GM23338 (cell line): Measurements from ENCODE around the gene NPLOC4. TPM values are rescaled to one million over a fixed set of nuclear protein-coding genes. Genes with fewer than 3 reads are reported as not detected.

Source experiments
- ATAC-seq: fragments of 200-7000 bp; cut with Tn5 transposase; 3 replicates; pipeline ENCODE4 v1.9.1; 2020
- DNase-seq: peaks from one replicate; pipeline ENCODE4 v3.0.0-alpha.2; 2015; ENCODE audit warnings: low spot score
- H2AFZ ChIP-seq: fragments of 200-600 bp; sonication (generic); 2 replicates; pipeline ENCODE4 v1.8.0; 2016; ENCODE audit warnings: antibody characterized with exemption, mild to moderate bottlenecking, moderate library complexity
- H3F3A ChIP-seq: fragments of 200-600 bp; sonication (generic); replicated peaks from 2 replicates; pipeline ENCODE4 v1.8.0; 2017; ENCODE audit warnings: antibody characterized with exemption, mixed run types, low read depth
- H3K27ac ChIP-seq: fragments of 200-600 bp; sonication (generic); 2 replicates; pipeline ENCODE4 v1.6.1; 2016; ENCODE audit warnings: low read depth
- H3K27me3 ChIP-seq: fragments of 200-600 bp; sonication (generic); 2 replicates; pipeline ENCODE4 v1.8.0; 2016; ENCODE audit warnings: mild to moderate bottlenecking, mixed run types, moderate library complexity; ENCODE audit not compliant: insufficient read depth
- H3K36me3 ChIP-seq: fragments of 200-600 bp; sonication (generic); 2 replicates; pipeline ENCODE4 v1.8.0; 2016; ENCODE audit warnings: mild to moderate bottlenecking; ENCODE audit not compliant: insufficient read depth
- H3K4me1 ChIP-seq: fragments of 200-600 bp; sonication (generic); 2 replicates; pipeline ENCODE4 v1.8.0; 2016; ENCODE audit warnings: mild to moderate bottlenecking, moderate library complexity; ENCODE audit not compliant: insufficient read depth
- H3K4me2 ChIP-seq: fragments of 200-600 bp; sonication (generic); 2 replicates; pipeline ENCODE4 v1.7.1; 2017; ENCODE audit warnings: mixed run types
- H3K4me3 ChIP-seq: fragments of 200-600 bp; sonication (generic); 2 replicates; pipeline ENCODE4 v1.6.1; 2016; ENCODE audit warnings: mixed run types
- H3K79me2 ChIP-seq: fragments of 200-600 bp; sonication (generic); replicated peaks from 2 replicates; pipeline ENCODE4 v1.8.0; 2017; ENCODE audit warnings: mild to moderate bottlenecking; ENCODE audit not compliant: insufficient read depth
- H3K9me2 ChIP-seq: fragments of 200-600 bp; sonication (generic); 2 replicates; pipeline ENCODE4 v1.8.0; 2017; ENCODE audit not compliant: insufficient read depth
- H4K20me1 ChIP-seq: fragments of 200-600 bp; sonication (generic); replicated peaks from 2 replicates; pipeline ENCODE4 v1.8.0; 2017; ENCODE audit warnings: mild to moderate bottlenecking; ENCODE audit not compliant: insufficient read depth
- H3K27ac Mint-ChIP-seq: 2 replicates; pipeline ENCODE4 v1.8.0; 2020; ENCODE audit warnings: inconsistent platforms, mild to moderate bottlenecking, moderate library complexity, mixed read lengths
- H3K27me3 Mint-ChIP-seq: 3 replicates; pipeline ENCODE4 v1.8.0; 2022; ENCODE audit warnings: low read depth, mild to moderate bottlenecking, moderate library complexity, mixed read lengths, inconsistent platforms; ENCODE audit not compliant: insufficient read depth, poor library complexity
- H3K36me3 Mint-ChIP-seq: 3 replicates; pipeline ENCODE4 v1.8.0; 2021; ENCODE audit warnings: low read depth, mild to moderate bottlenecking, inconsistent platforms, moderate library complexity, mixed read lengths
- H3K4me1 Mint-ChIP-seq: 3 replicates; pipeline ENCODE4 v1.8.0; 2020; ENCODE audit warnings: mild to moderate bottlenecking, inconsistent platforms, mixed read lengths
- H3K4me3 Mint-ChIP-seq: 3 replicates; pipeline ENCODE4 v1.8.0; 2021; ENCODE audit warnings: moderate library complexity, mild to moderate bottlenecking, inconsistent platforms, mixed read lengths
- H3K9me3 Mint-ChIP-seq: 3 replicates; pipeline ENCODE4 v1.8.0; 2020; ENCODE audit warnings: moderate library complexity, mild to moderate bottlenecking, inconsistent platforms, mixed read lengths
- CREB1 ChIP-seq: fragments of 250-450 bp; sonication (Bioruptor Pico); IDR thresholded peaks from 2 replicates; pipeline ENCODE4 v1.5.0; 2020; ENCODE audit warnings: low read depth, mild to moderate bottlenecking, moderate library complexity
- CTCF ChIP-seq, 2 experiments: fragments of 200-600 bp in 1 of 2; sonication (generic) in 1 of 2; conservative IDR thresholded peaks; 2 replicates each; pipeline versions ENCODE4 v1.5.1 to v1.6.1; 2016 to 2017; ENCODE audit warnings: antibody characterized with exemption in 2 of 2, low read depth in 2 of 2, mild to moderate bottlenecking in 2 of 2, moderate library complexity in 1 of 2
- ETS1 ChIP-seq: IDR thresholded peaks from 2 replicates; pipeline ENCODE4 v1.6.1; 2016; ENCODE audit warnings: antibody characterized with exemption
- EZH2 ChIP-seq: fragments of 200-600 bp; sonication (generic); IDR thresholded peaks from one replicate; pipeline ENCODE4 v1.8.0; 2017; ENCODE audit warnings: antibody characterized with exemption, mild to moderate bottlenecking, low read depth; ENCODE audit not compliant: unreplicated experiment
- EZH2phosphoT487 ChIP-seq: fragments of 200-600 bp; sonication (generic); IDR thresholded peaks from one replicate; pipeline ENCODE4 v1.8.1; 2018; ENCODE audit warnings: antibody characterized with exemption; ENCODE audit not compliant: unreplicated experiment
- JUNB ChIP-seq: IDR thresholded peaks from one replicate; pipeline ENCODE4 v1.6.1; 2016; ENCODE audit warnings: antibody characterized with exemption; ENCODE audit not compliant: unreplicated experiment
- NANOG ChIP-seq: IDR thresholded peaks from 2 replicates; pipeline ENCODE4 v1.6.1; 2016; ENCODE audit warnings: antibody characterized with exemption, borderline replicate concordance
- POLR2AphosphoS5 ChIP-seq: IDR thresholded peaks from 2 replicates; pipeline ENCODE4 v1.6.1; 2016; ENCODE audit warnings: antibody characterized with exemption, low read depth
- REST ChIP-seq: IDR thresholded peaks from one replicate; pipeline ENCODE4 v1.6.1; 2018; ENCODE audit warnings: antibody characterized with exemption; ENCODE audit not compliant: unreplicated experiment
- STAT1 ChIP-seq: IDR thresholded peaks from one replicate; pipeline ENCODE4 v1.6.1; 2016; ENCODE audit warnings: antibody characterized with exemption; ENCODE audit not compliant: unreplicated experiment
- ZNF114 ChIP-seq: fragments of 250-450 bp; sonication (Bioruptor Pico); IDR thresholded peaks from 2 replicates; pipeline ENCODE4 v1.5.0; 2020; ENCODE audit warnings: mild to moderate bottlenecking, moderate library complexity
- ZNF331 ChIP-seq: fragments of 250-450 bp; sonication (Bioruptor Pico); IDR thresholded peaks from 2 replicates; pipeline ENCODE4 v1.5.0; 2020; ENCODE audit warnings: low read depth, mild to moderate bottlenecking, moderate library complexity
- ZNF462 ChIP-seq: fragments of 250-450 bp; sonication (Bioruptor Pico); IDR thresholded peaks from 2 replicates; pipeline ENCODE4 v1.5.0; 2020; ENCODE audit warnings: mild to moderate bottlenecking, moderate library complexity
- polyA plus RNA-seq: library from polyadenylated mRNA; unstranded; fragments of >200 nt; fragmentation: Nextera tagmentation; extraction: Ambion mirVana; gene quantifications from 2 replicates; pipeline ENCODE4 v1.2.1, GENCODE V29; 2016
- total RNA-seq: library from RNA; depleted of rRNA; stranded (reverse); fragments of >200 nt; shearing (Covaris generic); gene quantifications from 2 replicates; pipeline ENCODE4 v1.2.3, GENCODE V29; 2014

Gene NPLOC4
- total and polyA plus RNA-seq, 2 experiments from 2014 or later = 24.1 to 79.1 TPM

- Mint-ChIP-seq H3K4me3 (no peak overlapping the region), H3K9me3 (no peaks in the 10 kb centered on the region), H3K4me1 (no peaks in the 10 kb centered on the region), H3K27ac (no peak overlapping the region), H3K36me3 (peaks cover 81% of the 10 kb centered on the region), H3K27me3 (peaks cover 3% of the 10 kb centered on the region)
- Histone ChIP-seq H3K27me3 (no peaks in the 10 kb centered on the region), H3K79me2 (no peaks in the 10 kb centered on the region; the same call in 1 of the 2 replicates), H3K36me3 (peaks cover 9% of the 10 kb centered on the region; the same call in 1 of the 2 replicates), H3K9me2 (no peaks in the 10 kb centered on the region), H3K4me2 (no peak overlapping the region), H4K20me1 (peaks cover 11% of the 10 kb centered on the region; the same call in 1 of the 2 replicates), H3K4me1 (no peaks in the 10 kb centered on the region), H3K4me3 (no peak overlapping the region), H3F3A (0 out of 2 replicates have a peak, but pooled peaks cover 2% of the 10 kb centered on the region), H3K27ac (no peak overlapping the region), H2AFZ (no peak overlapping the region)
- ATAC-seq (no peak), DNase-seq (no peak)
- TF ChIP-seq EZH2 (no peak), CTCF (conservative IDR thresholded peaks at IDR 0.05; ENCODE audit: low read depth in 2 of 2) (no peak), ZNF114 (CRISPR knock-in tag) (no peak), ZNF462 (CRISPR knock-in tag) (no peak), EZH2phosphoT487 (no peak), POLR2AphosphoS5 (no peak), JUNB (no peak), REST (no peak), CREB1 (CRISPR knock-in tag) (no peak), ETS1 (no peak), NANOG (no peak), ZNF331 (no peak), STAT1 (no peak)
Measured at GRCh38 chr17:81570964-81571363, 65.9 kb downstream of the NPLOC4 start.
